ENCODE measurements around the gene RNF144A.

- no peak for TF ChIP-seq CTCF (IDR thresholded peaks at IDR 0.05; ENCODE audit: extremely low read depth in 1 of 2, insufficient read depth in 1 of 2, low read depth in 1 of 2, low read length in 2 of 2)
- TF ChIP-seq MYC (IDR thresholded peaks at IDR 0.05; ENCODE audit: low read depth, low read length): no peak
- no peak for TF ChIP-seq POLR2AphosphoS5 (IDR thresholded peaks at IDR 0.05; ENCODE audit: insufficient read depth, low read depth, low read length)
- TF ChIP-seq, protein P1, sequence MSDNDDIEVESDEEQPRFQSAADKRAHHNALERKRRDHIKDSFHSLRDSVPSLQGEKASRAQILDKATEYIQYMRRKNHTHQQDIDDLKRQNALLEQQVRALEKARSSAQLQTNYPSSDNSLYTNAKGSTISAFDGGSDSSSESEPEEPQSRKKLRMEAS (IDR thresholded peaks at IDR 0.05; ENCODE audit: insufficient read depth, insufficient read length): no peak
Observed at GRCh38 chr2:6958616-6959235, 41.5 kb downstream of the RNF144A start.

All from endothelial cell of umbilical vein (primary cell).